Liver (tissue), 9 donors: Measurements from ENCODE around the gene CLIC5. TPM values are rescaled to one million over a fixed set of nuclear protein-coding genes. Genes with fewer than 3 reads are reported as not detected.

Experiments used
- DNase-seq: peaks from one replicate; pipeline ENCODE4 v3.0.0-alpha.2; 2017; ENCODE audit warnings: low spot score
- H3K27ac ChIP-seq, 2 donors: one replicate each; pipeline ENCODE4 v1.7.0; 2013; ENCODE audit warnings: inconsistent platforms in 2 of 2, low read length in 2 of 2, control low read depth in 1 of 2, low read depth in 1 of 2, mild to moderate bottlenecking in 1 of 2
- H3K27me3 ChIP-seq, 4 donors: one replicate each; pipeline versions ENCODE4 v1.6.1 to v1.7.0; 2013; ENCODE audit warnings: low read length in 3 of 4, inconsistent platforms in 1 of 4, mild to moderate bottlenecking in 1 of 4, moderate library complexity in 1 of 4; ENCODE audit not compliant: control insufficient read depth in 4 of 4, insufficient read depth in 4 of 4
- H3K36me3 ChIP-seq, 4 donors: one replicate each; pipeline versions ENCODE4 v1.6.1 to v1.7.0; 2013; ENCODE audit warnings: low read length in 3 of 4, mild to moderate bottlenecking in 3 of 4, low read depth in 1 of 4, moderate library complexity in 1 of 4; ENCODE audit not compliant: control insufficient read depth in 4 of 4, insufficient read depth in 3 of 4
- H3K4me1 ChIP-seq, 4 donors: one replicate each; pipeline versions ENCODE4 v1.6.1 to v1.7.0; 2013; ENCODE audit warnings: low read length in 3 of 4, mild to moderate bottlenecking in 3 of 4, moderate library complexity in 1 of 4; ENCODE audit not compliant: control insufficient read depth in 4 of 4, insufficient read depth in 4 of 4
- H3K4me3 ChIP-seq, 3 donors: one replicate each; pipeline versions ENCODE4 v1.6.1 to v1.7.0; 2013; ENCODE audit warnings: low read length in 3 of 3, control low read depth in 1 of 3, low read depth in 1 of 3, mild to moderate bottlenecking in 1 of 3
- H3K9ac ChIP-seq, 2 donors: one replicate each; pipeline ENCODE4 v1.7.0; 2013; ENCODE audit warnings: low read length in 2 of 2, mild to moderate bottlenecking in 2 of 2, moderate library complexity in 2 of 2, control low read depth in 1 of 2, low read depth in 1 of 2
- H3K9me3 ChIP-seq, 4 donors: one replicate each; pipeline versions ENCODE4 v1.6.1 to v1.7.0; 2013; ENCODE audit warnings: low read length in 3 of 4; ENCODE audit not compliant: control insufficient read depth in 4 of 4
- ATF3 ChIP-seq: IDR thresholded peaks from 2 replicates; pipeline ENCODE4 v1.6.1; 2016; ENCODE audit warnings: antibody characterized with exemption
- EGR1 ChIP-seq, 2 donors: IDR thresholded peaks; 2 replicates each; pipeline ENCODE4 v1.6.1; 2016 to 2018; ENCODE audit warnings: antibody characterized with exemption in 2 of 2, low read depth in 2 of 2
- FOXA1 ChIP-seq: IDR thresholded peaks from 2 replicates; pipeline ENCODE4 v1.6.1; 2016; ENCODE audit warnings: antibody characterized with exemption
- HNF4A ChIP-seq, 2 donors: conservative IDR thresholded peaks; 2 replicates each; pipeline ENCODE4 v1.6.1; 2016; ENCODE audit warnings: antibody characterized with exemption in 2 of 2, mild to moderate bottlenecking in 2 of 2
- NR2F2 ChIP-seq: IDR thresholded peaks from 2 replicates; pipeline ENCODE4 v1.6.1; 2016; ENCODE audit warnings: antibody characterized with exemption
- RAD21 ChIP-seq, 2 donors: IDR thresholded peaks; 2 replicates each; pipeline ENCODE4 v1.6.1; 2016; ENCODE audit warnings: antibody characterized with exemption in 2 of 2, mild to moderate bottlenecking in 2 of 2
- RXRA ChIP-seq, 2 donors: IDR thresholded peaks; 2 replicates each; pipeline ENCODE4 v1.6.1; 2017 to 2018; ENCODE audit warnings: antibody characterized with exemption in 2 of 2, mild to moderate bottlenecking in 1 of 2
- TAF1 ChIP-seq: conservative IDR thresholded peaks from 2 replicates; pipeline ENCODE4 v1.6.1; 2016; ENCODE audit warnings: antibody characterized with exemption, mild to moderate bottlenecking
- YY1 ChIP-seq: IDR thresholded peaks from 2 replicates; pipeline ENCODE4 v1.6.1; 2016; ENCODE audit warnings: antibody characterized with exemption, mild to moderate bottlenecking
- ZBTB33 ChIP-seq: IDR thresholded peaks from 2 replicates; pipeline ENCODE4 v1.6.1; 2016; ENCODE audit warnings: antibody characterized with exemption
- WGBS: extraction: QIAGEN DNeasy Blood & Tissue Kit; methylation state at CpG from one replicate; pipeline ENCODE4 v1.1.7; 2013; 5-methylcytosine and 5-hydroxymethylcytosine counted together
- polyA plus RNA-seq, 2 donors: library from polyadenylated mRNA; stranded (reverse) in 1 of 2; unstranded in 1 of 2; fragments of 200-250 nt in 1 of 2; fragments of >200 nt in 1 of 2; fragmentation: Nextera tagmentation in 1 of 2; extraction: Ambion mirVana in 1 of 2; gene quantifications; one replicate each; pipeline versions ENCODE4 v1.2.1 to v1.2.3, GENCODE V29; 2013 to 2015
- total RNA-seq, 2 donors: library from RNA; depleted of rRNA; stranded (reverse); fragments of >200 nt; gene quantifications; one replicate each; pipeline ENCODE4 v1.2.3, GENCODE V29; 2014
- TF ChIP-seq, protein P1 (sequence below): fragments of 150-350 bp; IDR thresholded peaks from 2 replicates; pipeline ENCODE4 v1.5.1; 2017; ENCODE audit warnings: improper control_type of control experiment, low read depth, low read length; ENCODE audit not compliant: missing input control
- TF ChIP-seq, protein P2 (sequence below): IDR thresholded peaks from 2 replicates; pipeline ENCODE4 v1.6.1; 2016; ENCODE audit warnings: antibody characterized with exemption
- TF ChIP-seq, protein P3 (sequence below): IDR thresholded peaks from 2 replicates; pipeline ENCODE4 v1.6.1; 2016; ENCODE audit warnings: antibody characterized with exemption, mild to moderate bottlenecking
- donor health status: healthy.
- donor health status: healthy.
- donor health status: healthy.
- donor health status: healthy.
- donor health status: healthy.

The CLIC5 gene
- total and polyA plus RNA-seq, 4 donors: 0.05 to 0.33 (median 0.14) TPM

GRCh38 chr6:45964300-45964699 is 51.4 kb downstream of the CLIC5 start:
- H3K9me3 ChIP-seq: peaks cover 0 to 5% (median 2%) of the 10 kb centered on the region in 4 donors
- no peaks in the 10 kb centered on the region for H3K36me3 ChIP-seq
- H3K4me1 ChIP-seq: no peaks in the 10 kb centered on the region
- peak overlapping the region in 1 of 3 donors; percentile 5 for H3K4me3 ChIP-seq
- H3K27me3 ChIP-seq: peaks cover 0 to 5% (median 0%) of the 10 kb centered on the region in 4 donors
- H3K9ac ChIP-seq: no peak overlapping the region
- no peak overlapping the region for H3K27ac ChIP-seq
- TF ChIP-seq RXRA (IDR thresholded peaks at IDR 0.05): no peak
- TF ChIP-seq FOXA1: no peak
- TF ChIP-seq, protein P1, sequence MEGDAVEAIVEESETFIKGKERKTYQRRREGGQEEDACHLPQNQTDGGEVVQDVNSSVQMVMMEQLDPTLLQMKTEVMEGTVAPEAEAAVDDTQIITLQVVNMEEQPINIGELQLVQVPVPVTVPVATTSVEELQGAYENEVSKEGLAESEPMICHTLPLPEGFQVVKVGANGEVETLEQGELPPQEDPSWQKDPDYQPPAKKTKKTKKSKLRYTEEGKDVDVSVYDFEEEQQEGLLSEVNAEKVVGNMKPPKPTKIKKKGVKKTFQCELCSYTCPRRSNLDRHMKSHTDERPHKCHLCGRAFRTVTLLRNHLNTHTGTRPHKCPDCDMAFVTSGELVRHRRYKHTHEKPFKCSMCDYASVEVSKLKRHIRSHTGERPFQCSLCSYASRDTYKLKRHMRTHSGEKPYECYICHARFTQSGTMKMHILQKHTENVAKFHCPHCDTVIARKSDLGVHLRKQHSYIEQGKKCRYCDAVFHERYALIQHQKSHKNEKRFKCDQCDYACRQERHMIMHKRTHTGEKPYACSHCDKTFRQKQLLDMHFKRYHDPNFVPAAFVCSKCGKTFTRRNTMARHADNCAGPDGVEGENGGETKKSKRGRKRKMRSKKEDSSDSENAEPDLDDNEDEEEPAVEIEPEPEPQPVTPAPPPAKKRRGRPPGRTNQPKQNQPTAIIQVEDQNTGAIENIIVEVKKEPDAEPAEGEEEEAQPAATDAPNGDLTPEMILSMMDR: no peak
- TF ChIP-seq TAF1: no peak
- TF ChIP-seq HNF4A (conservative IDR thresholded peaks at IDR 0.05): no peak
- DNase-seq: no peak
- 68% methylated on average over 2 of the region's 2 CpGs for WGBS

DNA sequence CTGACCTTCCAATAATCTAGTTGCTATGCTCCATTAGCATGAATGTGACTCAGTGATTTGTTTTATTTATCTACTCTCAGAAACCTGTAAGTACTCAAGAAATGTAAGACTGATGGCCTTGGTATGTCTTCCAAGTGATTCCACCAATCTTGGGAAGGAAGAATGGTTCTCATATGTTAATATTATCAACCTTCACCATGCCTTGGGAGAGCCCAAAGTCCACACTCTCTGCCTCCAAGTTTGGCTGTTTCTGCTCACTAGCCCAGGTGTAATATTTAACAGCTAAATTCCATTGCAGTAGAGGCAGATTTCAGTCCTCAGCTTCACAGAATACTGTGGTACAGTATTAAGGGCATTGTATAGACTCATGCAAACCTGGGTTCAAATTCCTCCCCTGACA is 51.8 kb downstream of the CLIC5 start:
- TF ChIP-seq EGR1 (IDR thresholded peaks at IDR 0.05; ENCODE audit: low read depth in 2 of 2) (no peak), YY1 (no peak), RAD21 (IDR thresholded peaks at IDR 0.05) (no peak), ATF3 (no peak), ZBTB33 (no peak), RXRA (IDR thresholded peaks at IDR 0.05) (no peak), NR2F2 (no peak)
- TF ChIP-seq, protein P2, sequence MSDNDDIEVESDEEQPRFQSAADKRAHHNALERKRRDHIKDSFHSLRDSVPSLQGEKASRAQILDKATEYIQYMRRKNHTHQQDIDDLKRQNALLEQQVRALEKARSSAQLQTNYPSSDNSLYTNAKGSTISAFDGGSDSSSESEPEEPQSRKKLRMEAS: no peak
- TF ChIP-seq, protein P3, sequence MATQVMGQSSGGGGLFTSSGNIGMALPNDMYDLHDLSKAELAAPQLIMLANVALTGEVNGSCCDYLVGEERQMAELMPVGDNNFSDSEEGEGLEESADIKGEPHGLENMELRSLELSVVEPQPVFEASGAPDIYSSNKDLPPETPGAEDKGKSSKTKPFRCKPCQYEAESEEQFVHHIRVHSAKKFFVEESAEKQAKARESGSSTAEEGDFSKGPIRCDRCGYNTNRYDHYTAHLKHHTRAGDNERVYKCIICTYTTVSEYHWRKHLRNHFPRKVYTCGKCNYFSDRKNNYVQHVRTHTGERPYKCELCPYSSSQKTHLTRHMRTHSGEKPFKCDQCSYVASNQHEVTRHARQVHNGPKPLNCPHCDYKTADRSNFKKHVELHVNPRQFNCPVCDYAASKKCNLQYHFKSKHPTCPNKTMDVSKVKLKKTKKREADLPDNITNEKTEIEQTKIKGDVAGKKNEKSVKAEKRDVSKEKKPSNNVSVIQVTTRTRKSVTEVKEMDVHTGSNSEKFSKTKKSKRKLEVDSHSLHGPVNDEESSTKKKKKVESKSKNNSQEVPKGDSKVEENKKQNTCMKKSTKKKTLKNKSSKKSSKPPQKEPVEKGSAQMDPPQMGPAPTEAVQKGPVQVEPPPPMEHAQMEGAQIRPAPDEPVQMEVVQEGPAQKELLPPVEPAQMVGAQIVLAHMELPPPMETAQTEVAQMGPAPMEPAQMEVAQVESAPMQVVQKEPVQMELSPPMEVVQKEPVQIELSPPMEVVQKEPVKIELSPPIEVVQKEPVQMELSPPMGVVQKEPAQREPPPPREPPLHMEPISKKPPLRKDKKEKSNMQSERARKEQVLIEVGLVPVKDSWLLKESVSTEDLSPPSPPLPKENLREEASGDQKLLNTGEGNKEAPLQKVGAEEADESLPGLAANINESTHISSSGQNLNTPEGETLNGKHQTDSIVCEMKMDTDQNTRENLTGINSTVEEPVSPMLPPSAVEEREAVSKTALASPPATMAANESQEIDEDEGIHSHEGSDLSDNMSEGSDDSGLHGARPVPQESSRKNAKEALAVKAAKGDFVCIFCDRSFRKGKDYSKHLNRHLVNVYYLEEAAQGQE: no peak
- H3K9ac ChIP-seq: no peak overlapping the region
- H3K9me3 ChIP-seq: peaks cover 0 to 5% (median 2%) of the 10 kb centered on the region in 4 donors
- no peak overlapping the region for H3K4me3 ChIP-seq
- H3K27me3 ChIP-seq: peaks cover 0 to 5% (median 0%) of the 10 kb centered on the region in 4 donors
- no peaks in the 10 kb centered on the region for H3K36me3 ChIP-seq
- no peak for DNase-seq
- H3K27ac ChIP-seq: no peak overlapping the region
- no peaks in the 10 kb centered on the region for H3K4me1 ChIP-seq
